Adrenal gland (tissue), 12 donors: ENCODE measurements around the gene PODNL1. TPM values are rescaled to one million over a fixed set of nuclear protein-coding genes. Genes with fewer than 3 reads are reported as not detected.

Experiments
- DNase-seq, 7 donors: peaks; one replicate each; pipeline ENCODE4 v3.0.0-alpha.2; 2019 to 2020
- H3K27ac ChIP-seq, 5 donors: fragments of 200-600 bp; sonication (generic) in 4 of 5; 1 replicate in 3 of 5; 2 replicates in 2 of 5; pipeline versions ENCODE4 v1.5.1 to v1.8.0; 2016 to 2020; ENCODE audit warnings: mild to moderate bottlenecking in 1 of 5
- H3K27me3 ChIP-seq: fragments of 200-600 bp; 2 replicates; pipeline ENCODE4 v1.8.0; 2021
- H3K36me3 ChIP-seq, 2 donors: fragments of 200-600 bp; replicated peaks in 1 of 2; 1 replicate in 1 of 2; 2 replicates in 1 of 2; pipeline versions ENCODE4 v1.5.1 to v1.8.0; 2018 to 2022
- H3K4me1 ChIP-seq, 2 donors: fragments of 200-600 bp; replicated peaks in 1 of 2; 1 replicate in 1 of 2; 2 replicates in 1 of 2; pipeline versions ENCODE4 v1.5.1 to v1.8.0; 2018 to 2021
- H3K4me3 ChIP-seq, 4 donors: fragments of 200-600 bp; sonication (generic) in 3 of 4; one replicate each; pipeline ENCODE4 v1.5.1; 2016 to 2018
- H3K9me3 ChIP-seq, 3 donors: fragments of 200-600 bp; sonication (generic) in 1 of 3; replicated peaks in 1 of 3; 1 replicate in 2 of 3; 2 replicates in 1 of 3; pipeline versions ENCODE4 v1.5.1 to v1.8.0; 2016 to 2021
- CTCF ChIP-seq, 6 experiments: fragments of 450-650 bp in 4 of 6; fragments of 200-600 bp in 2 of 6; sonication (generic) in 1 of 6; IDR thresholded peaks; 1 replicate in 5 of 6; 2 replicates in 1 of 6; pipeline versions ENCODE4 v1.5.1 to v1.8.0; 2016 to 2021; ENCODE audit warnings: antibody characterized with exemption in 6 of 6, mild to moderate bottlenecking in 2 of 6, moderate library complexity in 1 of 6
- POLR2A ChIP-seq, 2 donors: fragments of 450-650 bp; IDR thresholded peaks; one replicate each; pipeline ENCODE4 v1.6.1; 2017; ENCODE audit warnings: antibody characterized with exemption in 2 of 2, mild to moderate bottlenecking in 2 of 2, moderate library complexity in 1 of 2
- WGBS, 4 donors: extraction: QIAGEN DNeasy Blood & Tissue Kit in 2 of 4; methylation state at CpG; one replicate each; pipeline versions ENCODE4 v1.1.5 to v1.1.7; 2013 to 2017; 5-methylcytosine and 5-hydroxymethylcytosine counted together
- intact Hi-C, 2 donors: fragments of 100-400 bp; cut with DNase I; formaldehyde crosslinking; loops; one replicate each; pipeline versions ENCODE4 v1.14.1 to v1.15.0; 2022 to 2023
- polyA plus RNA-seq, 3 donors: library from polyadenylated mRNA; stranded (reverse); fragments of 200-250 nt in 2 of 3; fragments of 350-450 nt in 1 of 3; fragmentation: Illumina TruSeq in 1 of 3; extraction: RNeasy Lipid Tissue Mini Kit (QIAGEN cat#74804) in 1 of 3; gene quantifications; one replicate each; pipeline ENCODE4 v1.2.3, GENCODE V29; 2013 to 2014
- total RNA-seq, 9 donors: library from RNA; depleted of rRNA in 4 of 9; stranded (reverse); fragments of >200 nt in 4 of 9; fragments of 120-200 nt in 1 of 9; fragmentation: NEBNext Ultra II Directional in 1 of 9; extraction: Animal tissue kit (Norgen Biotek cat#: 25700) in 1 of 9; gene quantifications; one replicate each; pipeline versions ENCODE4 v1.1.0 to v1.2.4, GENCODE V29; 2013 to 2023
- donor health status: healthy with polysubstance abuse.
- donor health status: Bipolar disorder and iron deficiency.
- donor health status: DM: yes; HTN: yes; CAD: no.
- donor health status: DM: no; HTN: no; CAD: no.
- donor health status: DM: no; HTN: no; CAD: no.
- donor health status: DM: yes; HTN: yes; CAD: no.

The PODNL1 gene
- total and polyA plus RNA-seq, 12 donors = 0.15 to 2.1 (median 0.61) TPM; not detected in 3

GRCh38 chr19:13965377-13965896 lies 27.2 kb upstream of the PODNL1 start:
- intact Hi-C loops = no loop called here
- Histone ChIP-seq H3K27ac (no peak overlapping the region), H3K4me1 (no peaks in the 10 kb centered on the region), H3K9me3 (no peaks in the 10 kb centered on the region), H3K4me3 (no peak overlapping the region), H3K27me3 (no peaks in the 10 kb centered on the region), H3K36me3 (peaks cover 0 to 77% of the 10 kb centered on the region in 2 donors)
- no peak for TF ChIP-seq POLR2A (IDR thresholded peaks at IDR 0.05)
- no peak for TF ChIP-seq CTCF (IDR thresholded peaks at IDR 0.05)
- WGBS, 4 donors = 91 to 94% (median 93%) methylated on average over 13 to 24 of the region's 24 CpGs
- no peak for DNase-seq

- 92 to 99% (median 95%) methylated on average over 5 of the region's 5 CpGs for WGBS, 4 donors
- no peaks in the 10 kb centered on the region for H3K9me3 ChIP-seq
- H3K27ac ChIP-seq = no peak overlapping the region
- no peak for TF ChIP-seq CTCF (IDR thresholded peaks at IDR 0.05)
- no peak for TF ChIP-seq POLR2A (IDR thresholded peaks at IDR 0.05)
- peaks cover 0 to 78% of the 10 kb centered on the region in 2 donors for H3K36me3 ChIP-seq
- H3K27me3 ChIP-seq = no peaks in the 10 kb centered on the region
- no peak for DNase-seq
- no peak overlapping the region for H3K4me3 ChIP-seq
- H3K4me1 ChIP-seq = no peaks in the 10 kb centered on the region
- intact Hi-C loops = no loop called here
Observed at GRCh38 chr19:13964776-13965175, 26.6 kb upstream of the PODNL1 start.

- H3K36me3 ChIP-seq = peaks cover 0 to 74% of the 10 kb centered on the region in 2 donors
- no peak overlapping the region for H3K27ac ChIP-seq
- no peak overlapping the region for H3K4me3 ChIP-seq
- H3K4me1 ChIP-seq = no peaks in the 10 kb centered on the region
- no peaks in the 10 kb centered on the region for H3K9me3 ChIP-seq
- intact Hi-C loops = no loop called here
- H3K27me3 ChIP-seq = no peaks in the 10 kb centered on the region
- no peak for DNase-seq
- WGBS, 4 donors = 86 to 95% (median 90%) methylated on average over 15 to 48 of the region's 48 CpGs
- no peak for TF ChIP-seq POLR2A (IDR thresholded peaks at IDR 0.05)
- TF ChIP-seq CTCF (IDR thresholded peaks at IDR 0.05) = no peak
Observed at GRCh38 chr19:13963603-13964105, 25.4 kb upstream of the PODNL1 start.

GRCh38 chr19:13962699-13963602 lies 24.7 kb upstream of the PODNL1 start:
- Histone ChIP-seq H3K4me3 (no peak overlapping the region), H3K27me3 (no peaks in the 10 kb centered on the region), H3K27ac (no peak overlapping the region), H3K9me3 (no peaks in the 10 kb centered on the region), H3K36me3 (peaks cover 0 to 70% of the 10 kb centered on the region in 2 donors), H3K4me1 (no peaks in the 10 kb centered on the region)
- intact Hi-C loops = no loop called here
- TF ChIP-seq POLR2A (IDR thresholded peaks at IDR 0.05) (no peak), CTCF (IDR thresholded peaks at IDR 0.05) (no peak)
- 69 to 81% (median 72%) methylated on average over 47 to 89 of the region's 89 CpGs for WGBS, 4 donors
- peak in 1 of 7 donors; percentile 45 for DNase-seq
